Measurements from ENCODE around the gene UPK3B.
"Not testable (repeated sequence)": the region's sequence is repeated elsewhere in the genome, so short reads cannot be mapped to it uniquely, and the experiment has no call there.

The UPK3B gene

GRCh38 chr7:76492139-76492538 lies 18.2 kb upstream of the UPK3B start:
- not testable (repeated sequence) for DNase-seq (ENCODE audit: low read depth)

GRCh38 chr7:76495717-76496116 lies 14.6 kb upstream of the UPK3B start:
- not testable (repeated sequence) for DNase-seq (ENCODE audit: low read depth)

- DNase-seq (ENCODE audit: low read depth) = not testable (repeated sequence)
These were observed 12.3 kb upstream of the UPK3B start for GRCh38 chr7:76497918-76498582.

DNA sequence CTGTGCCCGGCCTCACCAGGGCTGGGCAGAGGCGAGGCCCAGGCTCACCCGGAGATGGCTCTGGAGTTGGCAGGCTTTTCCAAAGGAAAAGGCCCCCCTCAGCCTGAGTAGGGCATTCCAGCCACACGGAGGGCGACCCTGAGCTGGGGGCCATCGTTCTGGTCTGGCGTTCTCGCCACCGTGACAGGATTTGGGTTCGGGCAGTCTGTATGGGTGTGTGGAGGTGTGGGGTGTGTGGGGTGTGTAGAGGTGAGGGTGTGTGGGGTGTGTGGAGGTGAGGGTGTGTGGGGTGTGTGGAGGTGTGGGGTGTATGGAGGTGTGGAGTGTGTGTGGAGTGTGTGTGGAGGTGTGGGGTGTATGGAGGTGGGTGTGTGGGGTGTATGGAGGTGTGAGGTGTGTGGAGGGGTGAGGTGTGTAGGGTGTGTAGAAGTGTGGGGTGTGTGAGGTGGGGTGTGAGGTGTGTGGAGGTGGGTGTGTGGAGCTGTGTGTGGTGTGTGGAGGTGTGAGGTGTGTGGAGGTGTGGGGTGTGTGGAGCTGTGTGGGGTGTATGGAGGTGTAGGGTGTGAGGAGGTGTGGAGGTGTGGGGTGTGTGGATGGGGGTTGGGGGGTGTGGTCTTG lies 11.7 kb upstream of the UPK3B start:
- not testable (repeated sequence) for DNase-seq (ENCODE audit: low read depth)

GRCh38 chr7:76499201-76499923 lies 11.0 kb upstream of the UPK3B start:
- DNase-seq (ENCODE audit: low read depth) = not testable (repeated sequence)

- DNase-seq (ENCODE audit: low read depth) = not testable (repeated sequence)
These were observed 10.5 kb upstream of the UPK3B start for GRCh38 chr7:76499924-76500241.

GRCh38 chr7:76502224-76502623 lies 8.1 kb upstream of the UPK3B start:
- not testable (repeated sequence) for DNase-seq (ENCODE audit: low read depth)

- not testable (repeated sequence) for DNase-seq (ENCODE audit: low read depth)
These were observed 7.5 kb upstream of the UPK3B start for GRCh38 chr7:76502836-76503235.

DNA sequence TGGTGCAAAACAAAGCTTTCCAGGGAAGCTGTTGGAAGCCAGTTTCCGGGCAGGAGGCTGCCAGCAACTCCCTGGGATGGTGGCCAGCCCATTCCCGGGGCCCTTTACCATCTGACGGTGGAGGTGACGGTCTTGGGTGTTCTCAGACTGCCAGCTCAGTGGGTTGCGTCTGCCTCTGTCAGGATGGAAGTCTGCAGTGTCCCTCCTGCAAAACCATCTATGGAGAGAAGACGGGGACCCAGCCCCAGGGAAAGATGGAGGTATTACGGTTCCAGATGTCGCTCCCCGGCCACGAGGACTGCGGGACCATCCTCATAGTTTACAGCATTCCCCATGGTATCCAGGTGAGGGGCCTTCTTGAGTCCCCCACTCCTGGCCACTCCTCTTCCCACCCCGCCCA lies 7.1 kb upstream of the UPK3B start:
- DNase-seq (ENCODE audit: low read depth) = not testable (repeated sequence)

- not testable (repeated sequence) for DNase-seq (ENCODE audit: low read depth)
These were observed 5.8 kb upstream of the UPK3B start for GRCh38 chr7:76504351-76505167.

DNA sequence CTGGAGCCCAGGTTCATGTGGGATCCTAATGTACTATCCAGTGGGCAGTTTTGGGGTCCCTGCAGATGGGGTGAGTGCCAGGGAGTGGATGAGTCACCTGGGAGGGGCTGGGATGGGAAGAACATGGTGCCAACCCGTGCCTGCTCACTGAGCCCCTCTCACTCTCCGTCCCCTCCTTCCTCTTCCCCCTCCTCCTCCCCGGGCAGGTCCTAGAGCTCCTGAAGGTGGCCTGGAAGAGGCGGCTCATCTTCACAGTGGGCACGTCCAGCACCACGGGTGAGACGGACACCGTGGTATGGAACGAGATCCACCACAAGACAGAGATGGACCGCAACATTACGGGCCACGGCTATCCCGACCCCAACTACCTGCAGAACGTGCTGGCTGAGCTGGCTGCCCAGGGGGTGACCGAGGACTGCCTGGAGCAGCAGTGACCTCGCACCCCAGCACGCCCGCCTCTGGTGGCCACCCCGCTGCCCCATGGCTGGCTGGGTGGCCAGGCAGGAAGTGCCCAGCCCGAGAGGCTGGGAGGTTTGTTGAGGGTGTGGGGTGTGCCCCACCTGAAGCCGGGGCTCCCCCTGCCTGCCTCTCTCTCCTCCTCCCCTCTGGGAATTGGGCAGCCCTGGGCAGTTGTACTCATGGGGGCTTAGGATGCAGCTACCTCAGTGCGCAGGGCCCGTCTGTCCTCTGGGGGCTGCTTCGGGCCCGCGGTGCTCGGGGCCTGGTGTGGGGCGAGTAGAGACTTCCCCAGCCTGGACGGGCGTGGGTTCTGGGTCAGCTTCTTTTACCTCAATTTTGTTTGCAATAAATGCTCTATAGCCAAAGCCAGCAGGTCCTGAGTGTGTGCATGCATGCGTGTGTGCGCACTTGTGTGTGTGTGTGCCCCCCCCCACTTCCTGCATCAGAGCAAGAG lies 4.9 kb upstream of the UPK3B start:
- no peak for DNase-seq (ENCODE audit: low read depth)

DNA sequence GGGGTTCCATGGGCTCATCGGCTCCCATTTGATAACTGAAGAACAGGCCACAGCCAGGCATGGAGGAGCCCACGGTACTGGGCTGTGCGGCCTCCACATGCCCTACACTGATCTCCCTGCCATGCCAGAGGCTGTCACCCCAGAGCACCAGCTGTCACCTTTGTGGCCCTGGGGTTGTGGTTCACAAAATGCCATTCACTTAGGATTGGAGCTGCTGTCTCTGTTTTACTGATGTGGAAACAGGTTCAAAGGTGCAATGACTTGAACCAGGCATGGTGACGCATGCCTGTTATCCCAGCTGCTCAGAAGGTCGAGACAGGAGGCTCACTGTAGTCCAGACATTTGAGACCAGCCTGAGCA lies 4.3 kb upstream of the UPK3B start:
- DNase-seq (ENCODE audit: low read depth) = no peak

- not testable (repeated sequence) for DNase-seq (ENCODE audit: low read depth)
These were observed 3.7 kb upstream of the UPK3B start for GRCh38 chr7:76506643-76507042.

GRCh38 chr7:76507723-76508406 lies 2.5 kb upstream of the UPK3B start:
- DNase-seq (ENCODE audit: low read depth) = no peak

DNA sequence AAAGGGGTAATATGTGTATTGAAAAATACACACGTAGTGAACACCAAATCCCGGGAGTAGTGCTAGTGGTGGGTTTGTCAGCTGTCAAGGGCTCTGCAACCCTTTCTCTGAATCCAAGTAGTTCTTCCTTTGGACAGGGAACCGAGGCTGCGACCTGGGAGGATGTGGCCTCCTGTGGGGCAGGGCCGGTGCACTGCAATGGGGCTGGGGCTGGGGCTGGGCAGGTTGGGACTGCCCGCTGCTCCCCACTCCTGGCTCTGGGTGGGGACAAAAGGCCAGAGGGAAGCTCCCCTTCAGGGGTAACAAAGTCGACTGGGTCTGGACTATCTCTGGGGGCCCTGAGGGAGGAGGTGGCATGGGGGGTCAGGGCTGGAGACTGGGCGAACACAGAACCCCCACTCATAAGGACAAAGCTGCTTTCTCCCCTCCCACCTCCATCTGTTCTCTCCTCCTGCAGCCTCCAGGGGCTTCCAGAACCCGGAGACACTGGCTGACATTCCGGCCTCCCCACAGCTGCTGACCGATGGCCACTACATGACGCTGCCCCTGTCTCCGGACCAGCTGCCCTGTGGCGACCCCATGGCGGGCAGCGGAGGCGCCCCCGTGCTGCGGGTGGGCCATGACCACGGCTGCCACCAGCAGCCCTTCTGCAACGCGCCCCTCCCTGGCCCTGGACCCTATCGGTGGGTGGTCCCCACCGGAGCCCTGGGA lies 1.0 kb downstream of the UPK3B start:
- not testable (repeated sequence) for DNase-seq (ENCODE audit: low read depth)

DNA sequence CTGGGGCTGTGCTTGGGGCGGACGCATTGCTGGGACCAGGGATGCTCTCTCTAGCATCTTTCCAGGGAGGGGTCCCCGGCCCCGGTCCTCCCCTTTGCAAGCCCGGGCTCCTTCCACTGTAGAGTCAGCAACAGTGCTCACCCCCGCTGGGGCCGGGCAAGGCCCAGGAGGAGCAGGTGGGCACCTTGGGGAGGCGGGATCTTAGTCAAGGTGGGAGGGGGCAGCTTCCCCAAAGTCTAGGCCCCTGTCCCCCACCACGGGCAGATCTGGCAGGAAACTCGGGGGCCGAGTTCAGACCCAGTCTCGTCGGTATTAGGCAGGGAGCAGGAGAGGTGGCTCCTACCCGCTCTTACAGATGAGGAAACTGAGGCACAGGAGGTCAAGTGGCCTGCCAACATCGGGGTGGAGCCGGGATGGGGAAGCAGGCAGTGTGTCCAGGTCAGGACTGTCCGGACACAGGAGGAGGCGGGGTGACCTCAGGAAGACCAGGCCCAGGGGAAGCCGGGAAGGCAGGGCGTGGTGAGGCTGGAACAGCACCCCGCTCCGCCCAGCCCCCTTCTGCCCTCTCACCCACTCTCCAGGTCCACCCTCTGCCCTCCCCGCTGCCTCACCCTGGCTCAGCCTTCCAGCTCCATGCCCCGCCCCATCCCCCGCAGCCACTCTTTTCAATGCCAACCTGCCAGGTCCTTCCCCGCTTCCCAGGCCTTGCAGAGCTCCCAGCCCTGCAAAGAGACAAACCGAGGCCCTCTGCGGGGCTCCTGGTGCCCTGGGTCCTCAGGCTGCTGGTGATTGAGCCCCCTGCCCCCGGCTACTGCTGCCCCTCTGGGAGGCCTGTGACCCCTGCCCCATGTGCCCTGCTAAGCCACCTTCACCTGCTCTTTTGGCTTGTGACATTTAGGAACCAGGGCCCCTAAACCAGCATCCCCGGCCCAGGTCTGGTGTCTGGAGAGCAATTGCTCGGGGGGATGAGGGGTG lies 1.8 kb downstream of the UPK3B start:
- not testable (repeated sequence) for DNase-seq (ENCODE audit: low read depth)

DNA sequence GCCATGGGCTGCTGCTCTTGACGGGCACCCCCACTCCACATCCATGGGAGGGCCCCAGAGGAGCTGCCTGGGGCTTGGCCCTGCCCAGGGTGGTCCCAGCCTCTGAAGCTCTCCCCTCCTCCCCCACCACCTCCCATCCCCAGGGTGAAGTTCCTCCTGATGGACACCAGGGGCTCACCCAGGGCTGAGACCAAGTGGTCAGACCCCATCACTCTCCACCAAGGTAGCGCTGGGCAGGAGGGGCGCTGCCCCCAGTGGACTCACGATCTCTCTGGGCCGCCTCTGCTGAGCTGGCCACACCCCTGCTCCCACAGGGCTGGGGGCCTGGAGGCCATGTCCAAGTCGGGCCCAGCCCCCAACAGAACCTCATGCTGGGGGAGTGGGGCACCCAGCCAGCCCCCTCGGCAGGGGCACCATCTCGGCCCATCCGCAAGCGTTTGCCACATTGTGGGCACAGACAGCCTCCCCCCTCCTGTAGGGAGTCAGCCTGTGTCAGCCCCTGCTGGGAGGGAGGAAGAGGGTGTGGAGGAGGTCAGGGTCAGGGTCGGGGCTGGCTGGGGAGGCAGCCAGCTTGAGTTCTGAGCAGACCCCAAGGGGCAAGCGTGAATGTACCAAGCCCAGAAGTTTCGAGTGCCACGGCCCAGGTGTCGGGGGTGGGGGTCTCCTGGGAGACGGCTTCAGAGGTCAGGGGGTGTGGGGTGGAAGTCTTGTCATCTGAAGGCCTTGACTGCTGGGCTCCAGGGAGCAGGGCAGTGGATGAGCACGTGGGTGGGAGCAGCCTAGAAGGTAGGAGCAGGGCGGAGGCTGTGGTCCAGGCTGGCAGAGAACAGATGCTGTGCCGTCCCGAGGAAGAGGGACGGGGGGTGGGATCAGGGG lies 2.8 kb downstream of the UPK3B start:
- DNase-seq (ENCODE audit: low read depth) = no peak
